IMR-90 (cell line): ENCODE data around the gene DYNLRB1.

Source experiments
- BHLHE40 ChIP-seq: fragments of 150-350 bp; IDR thresholded peaks from 2 replicates; pipeline ENCODE4 v1.6.1; 2016; ENCODE audit warnings: mild to moderate bottlenecking, low read depth, low read length
- MAFK ChIP-seq: IDR thresholded peaks from 2 replicates; pipeline ENCODE4 v1.6.1; 2012; ENCODE audit warnings: low read depth, low read length, improper control_type of control experiment
- POLR2A ChIP-seq: IDR thresholded peaks from 2 replicates; pipeline ENCODE4 v1.6.1; 2012; ENCODE audit warnings: mild to moderate bottlenecking, low read depth, low read length
- RAD21 ChIP-seq: IDR thresholded peaks from 2 replicates; pipeline ENCODE4 v1.6.1; 2012; ENCODE audit warnings: low read length, improper control_type of control experiment
- RCOR1 ChIP-seq: IDR thresholded peaks from 2 replicates; pipeline ENCODE4 v1.6.1; 2012; ENCODE audit warnings: mild to moderate bottlenecking, low read length, improper control_type of control experiment; ENCODE audit not compliant: insufficient replicate concordance
- TF ChIP-seq, protein P1 (sequence below): conservative IDR thresholded peaks from 2 replicates; pipeline ENCODE4 v1.5.1; 2012; ENCODE audit warnings: mild to moderate bottlenecking, low read depth, low read length, improper control_type of control experiment

DNA sequence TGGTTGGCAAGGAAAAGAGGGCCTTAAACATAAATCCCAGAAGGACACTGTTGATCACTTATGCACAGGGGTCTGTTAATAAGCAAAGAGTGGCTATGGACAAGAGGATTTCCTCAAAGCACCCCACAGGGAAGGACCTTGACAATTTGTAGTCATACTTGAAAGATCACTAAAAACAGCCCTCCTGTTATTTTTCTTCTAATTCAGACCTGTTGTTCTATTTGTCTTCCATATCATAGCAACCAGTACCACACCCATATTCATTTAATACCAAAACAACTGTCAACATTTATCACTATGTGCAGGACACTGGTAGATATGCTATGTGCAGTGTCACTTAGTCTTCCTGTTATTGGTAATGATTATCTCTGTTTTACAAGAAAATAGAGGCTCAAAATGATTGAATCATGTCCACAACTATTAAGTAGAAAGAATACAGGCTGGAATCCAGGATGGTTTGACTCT lies 3.2 kb upstream of the DYNLRB1 start:
- TF ChIP-seq, protein P1, sequence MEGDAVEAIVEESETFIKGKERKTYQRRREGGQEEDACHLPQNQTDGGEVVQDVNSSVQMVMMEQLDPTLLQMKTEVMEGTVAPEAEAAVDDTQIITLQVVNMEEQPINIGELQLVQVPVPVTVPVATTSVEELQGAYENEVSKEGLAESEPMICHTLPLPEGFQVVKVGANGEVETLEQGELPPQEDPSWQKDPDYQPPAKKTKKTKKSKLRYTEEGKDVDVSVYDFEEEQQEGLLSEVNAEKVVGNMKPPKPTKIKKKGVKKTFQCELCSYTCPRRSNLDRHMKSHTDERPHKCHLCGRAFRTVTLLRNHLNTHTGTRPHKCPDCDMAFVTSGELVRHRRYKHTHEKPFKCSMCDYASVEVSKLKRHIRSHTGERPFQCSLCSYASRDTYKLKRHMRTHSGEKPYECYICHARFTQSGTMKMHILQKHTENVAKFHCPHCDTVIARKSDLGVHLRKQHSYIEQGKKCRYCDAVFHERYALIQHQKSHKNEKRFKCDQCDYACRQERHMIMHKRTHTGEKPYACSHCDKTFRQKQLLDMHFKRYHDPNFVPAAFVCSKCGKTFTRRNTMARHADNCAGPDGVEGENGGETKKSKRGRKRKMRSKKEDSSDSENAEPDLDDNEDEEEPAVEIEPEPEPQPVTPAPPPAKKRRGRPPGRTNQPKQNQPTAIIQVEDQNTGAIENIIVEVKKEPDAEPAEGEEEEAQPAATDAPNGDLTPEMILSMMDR = no peak
- TF ChIP-seq BHLHE40 (no peak), RAD21 (no peak), POLR2A (no peak), RCOR1 (no peak), MAFK (no peak)
